GM19023 (cell line): Measurements from ENCODE around the gene GREM1.
A peak's percentile ranks its signal among the peaks of the same experiment; 100 is the strongest.

Source experiments
- ATAC-seq: cut with Tn5 transposase; IDR thresholded peaks from one replicate; pipeline ENCODE4 v1.9.1; 2021; ENCODE audit warnings: mild to moderate bottlenecking, moderate library complexity; ENCODE audit not compliant: unreplicated experiment

Gene GREM1

GRCh38 chr15:32694222-32694983 lies 23.4 kb upstream of the GREM1 start:
- no peak for ATAC-seq

- ATAC-seq: no peak
Measured at GRCh38 chr15:32698773-32699390, 18.9 kb upstream of the GREM1 start.

GRCh38 chr15:32700501-32701150 lies 17.2 kb upstream of the GREM1 start:
- ATAC-seq: no peak

- ATAC-seq: no peak
Measured at GRCh38 chr15:32701863-32702262, 15.9 kb upstream of the GREM1 start.

- ATAC-seq: no peak
Measured at GRCh38 chr15:32704395-32704981, 13.3 kb upstream of the GREM1 start.

- ATAC-seq: no peak
Measured at GRCh38 chr15:32705446-32705845, 12.4 kb upstream of the GREM1 start.

GRCh38 chr15:32706704-32707103 lies 11.1 kb upstream of the GREM1 start:
- ATAC-seq: no peak

GRCh38 chr15:32707436-32707835 lies 10.4 kb upstream of the GREM1 start:
- no peak for ATAC-seq

GRCh38 chr15:32709295-32710033 lies 8.3 kb upstream of the GREM1 start:
- no peak for ATAC-seq

- no peak for ATAC-seq
Measured at GRCh38 chr15:32715276-32715675, 2.5 kb upstream of the GREM1 start.

- no peak for ATAC-seq
Measured at GRCh38 chr15:32716216-32716914, 1.4 kb upstream of the GREM1 start.

- ATAC-seq: no peak
Measured at GRCh38 chr15:32716915-32717425, 834 bp upstream of the GREM1 start.

GRCh38 chr15:32718227-32718820 lies 520 bp downstream of the GREM1 start:
- ATAC-seq: no peak

GRCh38 chr15:32718821-32719716 lies 1.3 kb downstream of the GREM1 start:
- ATAC-seq: no peak

GRCh38 chr15:32721596-32721995 lies 3.8 kb downstream of the GREM1 start:
- no peak for ATAC-seq

- ATAC-seq: no peak
Measured at GRCh38 chr15:32722136-32722535, 4.3 kb downstream of the GREM1 start.

- ATAC-seq: peak; percentile 88
Measured at GRCh38 chr15:32723171-32723948, 5.6 kb downstream of the GREM1 start.
